ENCODE results near the gene GLT8D2. TPM values are rescaled to one million over a fixed set of nuclear protein-coding genes. Genes with fewer than 3 reads are reported as not detected.

GLT8D2 gene
- total and polyA plus RNA-seq, 10 donors, result 0.20 to 1.2 (median 0.67) TPM; not detected in 3

DNA sequence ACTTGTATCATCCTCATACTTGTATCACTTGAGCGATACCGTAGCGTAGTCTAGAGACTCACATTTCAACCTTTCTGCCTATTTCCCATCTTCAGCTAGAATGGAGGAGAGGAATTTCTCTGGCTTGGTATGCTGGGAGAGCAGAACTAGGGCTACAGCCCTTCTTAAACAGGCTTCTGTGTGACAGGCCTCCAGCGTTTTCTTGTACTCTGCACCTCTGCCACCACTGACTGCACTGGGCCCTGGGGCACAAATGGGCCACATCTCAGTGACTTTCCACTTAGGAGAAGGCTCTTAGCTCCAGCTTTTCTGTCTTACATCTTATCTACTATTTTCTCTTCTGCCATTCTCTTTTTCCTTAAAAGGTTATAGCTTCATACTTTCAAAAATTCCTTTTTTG is 41.1 kb upstream of the GLT8D2 start:
- H3K36me3 ChIP-seq, result peaks cover 0 to 98% (median 65%) of the 10 kb centered on the region in 6 donors
- H3K9me3 ChIP-seq, result no peaks in the 10 kb centered on the region
- H3K4me3 ChIP-seq, result no peak overlapping the region
- 91 to 100% (median 98%) methylated on average over 4 of the region's 4 CpGs for WGBS, 5 donors
- no peak for TF ChIP-seq CTCF (IDR thresholded peaks at IDR 0.05 in 8 of 11, conservative IDR thresholded peaks at IDR 0.05 in 3 of 11)
- no peak for TF ChIP-seq POLR2AphosphoS5 (IDR thresholded peaks at IDR 0.05)
- TF ChIP-seq POLR2A (IDR thresholded peaks at IDR 0.05), result no peak
- intact Hi-C loops (cut with DNase I; ENCODE audit: low total_unique reads), result no loop called here
- no peak for DNase-seq
- H3K27ac ChIP-seq, result no peak overlapping the region
- H3K4me1 ChIP-seq, result no peaks in the 10 kb centered on the region
- H3K27me3 ChIP-seq (replicated peaks in 1 of 7), result no peaks in the 10 kb centered on the region

GRCh38 chr12:104090685-104091084 is 40.7 kb upstream of the GLT8D2 start:
- DNase-seq, result no peak
- intact Hi-C loops (cut with DNase I; ENCODE audit: low total_unique reads), result no loop called here
- TF ChIP-seq POLR2AphosphoS5 (IDR thresholded peaks at IDR 0.05) (no peak), POLR2A (IDR thresholded peaks at IDR 0.05) (no peak), CTCF (IDR thresholded peaks at IDR 0.05 in 8 of 11, conservative IDR thresholded peaks at IDR 0.05 in 3 of 11) (no peak)
- Histone ChIP-seq H3K9me3 (no peaks in the 10 kb centered on the region), H3K4me3 (no peak overlapping the region), H3K27me3 (replicated peaks in 1 of 7) (no peaks in the 10 kb centered on the region), H3K36me3 (peaks cover 0 to 98% (median 63%) of the 10 kb centered on the region in 6 donors), H3K4me1 (no peaks in the 10 kb centered on the region), H3K27ac (no peak overlapping the region)
- 97 to 100% (median 100%) methylated on average over 1 of the region's 1 CpG for WGBS, 5 donors

- Histone ChIP-seq H3K27me3 (replicated peaks in 1 of 7) (no peaks in the 10 kb centered on the region), H3K27ac (no peak overlapping the region), H3K4me1 (peaks cover 0 to 8% (median 0%) of the 10 kb centered on the region in 6 donors), H3K36me3 (peaks cover 0 to 100% (median 51%) of the 10 kb centered on the region in 6 donors), H3K4me3 (no peak overlapping the region), H3K9me3 (no peaks in the 10 kb centered on the region)
- no peak for DNase-seq
- TF ChIP-seq POLR2AphosphoS5 (IDR thresholded peaks at IDR 0.05), result no peak
- TF ChIP-seq POLR2A (IDR thresholded peaks at IDR 0.05), result no peak
- no peak for TF ChIP-seq CTCF (IDR thresholded peaks at IDR 0.05 in 8 of 11, conservative IDR thresholded peaks at IDR 0.05 in 3 of 11)
- intact Hi-C loops (cut with DNase I; ENCODE audit: low total_unique reads), result no loop called here
- 76 to 90% (median 86%) methylated on average over 8 of the region's 8 CpGs for WGBS, 5 donors
Observed at GRCh38 chr12:104083769-104084475, 33.9 kb upstream of the GLT8D2 start.

GRCh38 chr12:104080764-104081163 is 30.8 kb upstream of the GLT8D2 start:
- no peaks in the 10 kb centered on the region for H3K27me3 ChIP-seq (replicated peaks in 1 of 7)
- 69 to 89% (median 78%) methylated on average over 1 of the region's 1 CpG for WGBS, 5 donors
- intact Hi-C loops (cut with DNase I; ENCODE audit: low total_unique reads), result no loop called here
- TF ChIP-seq CTCF (IDR thresholded peaks at IDR 0.05 in 8 of 11, conservative IDR thresholded peaks at IDR 0.05 in 3 of 11) (no peak), POLR2A (IDR thresholded peaks at IDR 0.05) (no peak), POLR2AphosphoS5 (IDR thresholded peaks at IDR 0.05) (no peak)
- peaks cover 0 to 18% (median 0%) of the 10 kb centered on the region in 6 donors for H3K4me1 ChIP-seq
- H3K36me3 ChIP-seq, result peaks cover 0 to 89% (median 28%) of the 10 kb centered on the region in 6 donors
- H3K4me3 ChIP-seq, result no peak overlapping the region
- no peaks in the 10 kb centered on the region for H3K9me3 ChIP-seq
- no peak overlapping the region for H3K27ac ChIP-seq
- no peak for DNase-seq
